ENCODE measurements around the gene SFI1. TPM values are rescaled to one million over a fixed set of nuclear protein-coding genes. Genes with fewer than 3 reads are reported as not detected.

SFI1 gene
- total and polyA plus RNA-seq, 2 of the 4 experiments (the other 2 are of a cell fraction): 9.9 to 12.0 TPM

- no TSS peak for BruUV-seq (replicated peaks)
- in situ Hi-C loops (cut with MboI; ENCODE audit: low sequenced_read_pairs): no loop called here
- H3K9me3 ChIP-seq (ENCODE audit: control insufficient read depth, insufficient read depth, low read length): no peaks in the 10 kb centered on the region
- H3K23ac ChIP-seq (ENCODE audit: low read depth, low read length): no peak overlapping the region
- no CpG with 5 or more reads among the region's 8 CpGs for WGBS, 2 experiments (ENCODE audit: extremely low coverage in 2 of 2, insufficient read length in 1 of 2)
- H3K4me2 ChIP-seq (ENCODE audit: low read depth, low read length): no peak overlapping the region
- H2AK5ac ChIP-seq (ENCODE audit: low read depth, low read length): no peak overlapping the region
- 0 out of 2 replicates have a peak, but pooled peaks cover 4% of the 10 kb centered on the region for H3K9me1 ChIP-seq (ENCODE audit: insufficient read depth, low read length)
- peaks cover 4% of the 10 kb centered on the region; the same call in 1 of the 2 replicates for H3K36me3 ChIP-seq (ENCODE audit: control insufficient read depth, insufficient read depth, low read length)
- CTCF ChIA-PET: no interaction called here
- H2BK20ac ChIP-seq (ENCODE audit: low read depth, low read length): no peak overlapping the region
- no peak overlapping the region for H3K14ac ChIP-seq (replicated peaks; ENCODE audit: low read depth, low read length)
- H3K9ac ChIP-seq (ENCODE audit: low read depth, low read length): no peak overlapping the region
- no peak overlapping the region for H2BK5ac ChIP-seq (ENCODE audit: low read depth, low read length, poor library complexity, severe bottlenecking)
- H2BK15ac ChIP-seq (ENCODE audit: low read depth, low read length): no peak overlapping the region
- no peak overlapping the region for H2BK120ac ChIP-seq (ENCODE audit: low read depth, low read length)
- H3K4me3 ChIP-seq (ENCODE audit: insufficient read depth, low read depth, low read length): no peak overlapping the region
- POLR2A ChIA-PET (ENCODE audit: unreplicated experiment): no interaction called here
- H3K56ac ChIP-seq (ENCODE audit: extremely low read depth, insufficient read depth, low read length): no peak overlapping the region
- no peak for DNase-seq
- H3K79me1 ChIP-seq (ENCODE audit: low read depth in 1 of 2, low read length in 2 of 2): no peaks in the 10 kb centered on the region; a peak in 1 of 4 replicates
- H4K8ac ChIP-seq (ENCODE audit: low read depth in 2 of 2, low read length in 2 of 2): no peak overlapping the region
- H3K4ac ChIP-seq (ENCODE audit: low read depth, low read length): no peak overlapping the region
- H3K27me3 ChIP-seq (ENCODE audit: control insufficient read depth, insufficient read depth, low read length): no peaks in the 10 kb centered on the region
- no peak overlapping the region for H4K5ac ChIP-seq (ENCODE audit: low read depth, low read length)
- H3K18ac ChIP-seq (ENCODE audit: low read depth, low read length): no peak overlapping the region
- no peak overlapping the region for H2AFZ ChIP-seq (replicated peaks; ENCODE audit: low read length, poor library complexity)
- no peaks in the 10 kb centered on the region for H4K20me1 ChIP-seq (ENCODE audit: insufficient read depth, low read length)
- peaks cover 5% of the 10 kb centered on the region; the same call in 1 of the 2 replicates for H3K4me1 ChIP-seq (ENCODE audit: control insufficient read depth, insufficient read depth, low read length)
- no peak for ATAC-seq (ENCODE audit: low read depth)
- no peak for TF ChIP-seq CTCF (conservative IDR thresholded peaks at IDR 0.05; ENCODE audit: low read depth, low read length)
- no peak overlapping the region for H2AK9ac ChIP-seq (replicated peaks; ENCODE audit: low read depth, low read length, poor library complexity)
- no peak overlapping the region for H4K91ac ChIP-seq (ENCODE audit: insufficient read depth, low read depth, low read length)
- H3K27ac ChIP-seq (ENCODE audit: insufficient read depth, low read length): no peak overlapping the region
- dilution Hi-C loops (cut with HindIII; ENCODE audit: low sequenced_read_pairs, unreplicated experiment): no loop called here
- intact Hi-C loops (cut with micrococcal nuclease): no loop called here
These were observed 40.7 kb downstream of the SFI1 start for GRCh38 chr22:31537019-31537535.

Data from IMR-90 (cell line).